ENCODE measurements around the gene HOXA2.

HOXA2 gene

GRCh38 chr7:27078616-27079233 is 23.8 kb downstream of the HOXA2 start:
- no peak for DNase-seq (ENCODE audit: low read depth in 2 of 2)

- DNase-seq (ENCODE audit: low read depth in 2 of 2): no peak
Measured at GRCh38 chr7:27073076-27073475, 29.4 kb downstream of the HOXA2 start.

- DNase-seq (ENCODE audit: low read depth in 2 of 2): no peak
Measured at GRCh38 chr7:27071622-27072390, 30.7 kb downstream of the HOXA2 start.

GRCh38 chr7:27068259-27068658 is 34.2 kb downstream of the HOXA2 start:
- DNase-seq (ENCODE audit: low read depth in 2 of 2): no peak

GRCh38 chr7:27066148-27066547 is 36.3 kb downstream of the HOXA2 start:
- no peak for DNase-seq (ENCODE audit: low read depth in 2 of 2)

- no peak for DNase-seq (ENCODE audit: low read depth in 2 of 2)
Measured at GRCh38 chr7:27065709-27066108, 36.8 kb downstream of the HOXA2 start.

GRCh38 chr7:27064661-27065060 is 37.8 kb downstream of the HOXA2 start:
- no peak for DNase-seq (ENCODE audit: low read depth in 2 of 2)

GRCh38 chr7:27064159-27064558 is 38.3 kb downstream of the HOXA2 start:
- DNase-seq (ENCODE audit: low read depth in 2 of 2): no peak

- no peak for DNase-seq (ENCODE audit: low read depth in 2 of 2)
Measured at GRCh38 chr7:27062946-27063345, 39.5 kb downstream of the HOXA2 start.

GRCh38 chr7:27053153-27053552 is 49.3 kb downstream of the HOXA2 start:
- no peak for DNase-seq (ENCODE audit: low read depth in 2 of 2)

- no peak for DNase-seq (ENCODE audit: low read depth in 2 of 2)
Measured at GRCh38 chr7:27051451-27051850, 51.0 kb downstream of the HOXA2 start.

All from stimulated activated CD8-positive, alpha-beta memory T cell treated with anti-CD3 and anti-CD28 coated beads, Interleukin-15, amount 100 ng/mL, for 48 hours (primary cell).